ENCODE data around the gene CNTN4. TPM values are rescaled to one million over a fixed set of nuclear protein-coding genes. Genes with fewer than 3 reads are reported as not detected.

The CNTN4 gene
- total RNA-seq, 1 experiment from 2014 or later, result not detected

- TF ChIP-seq ARID4B (CRISPR knock-in tag; IDR thresholded peaks at IDR 0.05; ENCODE audit: borderline replicate concordance) (no peak), E2F5 (CRISPR knock-in tag; IDR thresholded peaks at IDR 0.05) (no peak), NFE2L1 (CRISPR knock-in tag; IDR thresholded peaks at IDR 0.05) (no peak)
These were observed 676.0 kb downstream of the CNTN4 start (continued) for GRCh38 chr3:2774481-2775249.

GRCh38 chr3:2783261-2783660, 684.6 kb downstream of the CNTN4 start:
- ATAC-seq (no peak), DNase-seq (ENCODE audit: low spot score) (no peak)
- H3K9me3 Mint-ChIP-seq, result peaks cover 69% of the 10 kb centered on the region
- peaks cover 5% of the 10 kb centered on the region; the same call in 1 of the 2 replicates for H3K27me3 Mint-ChIP-seq (ENCODE audit: low read depth)
- H3K27ac Mint-ChIP-seq, result no peak overlapping the region
- peaks cover 58% of the 10 kb centered on the region for H3K36me3 Mint-ChIP-seq
- no peaks in the 10 kb centered on the region for H3K4me1 Mint-ChIP-seq
- CTCF ChIA-PET, result no interaction called here
- no peak overlapping the region for H3K4me3 Mint-ChIP-seq
- POLR2A ChIA-PET, result no interaction called here
- TF ChIP-seq SMAD3 (CRISPR knock-in tag; IDR thresholded peaks at IDR 0.05; ENCODE audit: borderline replicate concordance) (no peak), ZNF263 (CRISPR knock-in tag; IDR thresholded peaks at IDR 0.05; ENCODE audit: low read depth) (no peak), MXD4 (CRISPR knock-in tag; IDR thresholded peaks at IDR 0.05; ENCODE audit: borderline replicate concordance) (no peak), SP1 (CRISPR knock-in tag; conservative IDR thresholded peaks at IDR 0.05) (no peak), JUN (CRISPR knock-in tag; IDR thresholded peaks at IDR 0.05) (no peak), ZNF416 (CRISPR knock-in tag; IDR thresholded peaks at IDR 0.05) (no peak), SMAD4 (CRISPR knock-in tag; IDR thresholded peaks at IDR 0.05) (no peak), ETV6 (CRISPR knock-in tag; IDR thresholded peaks at IDR 0.05) (no peak), ZBTB43 (CRISPR knock-in tag; IDR thresholded peaks at IDR 0.05) (no peak), OVOL2 (CRISPR knock-in tag; IDR thresholded peaks at IDR 0.05; ENCODE audit: borderline replicate concordance) (no peak), ATF6 (CRISPR knock-in tag; IDR thresholded peaks at IDR 0.05) (no peak), ARID4B (CRISPR knock-in tag; IDR thresholded peaks at IDR 0.05; ENCODE audit: borderline replicate concordance) (no peak), FOXP1 (CRISPR knock-in tag; IDR thresholded peaks at IDR 0.05; ENCODE audit: borderline replicate concordance) (no peak), TEAD4 (CRISPR knock-in tag; IDR thresholded peaks at IDR 0.05) (no peak), MAX (CRISPR knock-in tag; IDR thresholded peaks at IDR 0.05) (no peak), CTCF (IDR thresholded peaks at IDR 0.05) (no peak)
